Muscle layer of colon (tissue), 2 donors: ENCODE results near the gene SLC22A14.

Experiments used
- H3K27ac ChIP-seq: one replicate; pipeline ENCODE4 v1.7.0; 2013; ENCODE audit warnings: low read depth, mild to moderate bottlenecking, low read length, moderate library complexity
- H3K27me3 ChIP-seq, 2 donors: one replicate each; pipeline ENCODE4 v1.7.0; 2013; ENCODE audit warnings: low read length in 2 of 2, mild to moderate bottlenecking in 2 of 2; ENCODE audit not compliant: insufficient read depth in 2 of 2, control insufficient read depth in 1 of 2
- H3K36me3 ChIP-seq: one replicate; pipeline ENCODE4 v1.7.0; 2013; ENCODE audit warnings: mild to moderate bottlenecking, low read length; ENCODE audit not compliant: insufficient read depth
- H3K4me1 ChIP-seq: one replicate; pipeline ENCODE4 v1.7.0; 2013; ENCODE audit warnings: mild to moderate bottlenecking, low read length; ENCODE audit not compliant: insufficient read depth
- H3K4me3 ChIP-seq, 2 donors: one replicate each; pipeline ENCODE4 v1.7.0; 2013; ENCODE audit warnings: low read length in 2 of 2, low read depth in 1 of 2, mild to moderate bottlenecking in 1 of 2, moderate library complexity in 1 of 2
- H3K9ac ChIP-seq: one replicate; pipeline ENCODE4 v1.7.0; 2013; ENCODE audit warnings: low read length
- H3K9me3 ChIP-seq: one replicate; pipeline ENCODE4 v1.7.0; 2013; ENCODE audit warnings: mild to moderate bottlenecking, low read length
- donor health status: abdominal sarcoma.
- donor health status: Adenocarcinoma of cecum.

Gene SLC22A14

DNA sequence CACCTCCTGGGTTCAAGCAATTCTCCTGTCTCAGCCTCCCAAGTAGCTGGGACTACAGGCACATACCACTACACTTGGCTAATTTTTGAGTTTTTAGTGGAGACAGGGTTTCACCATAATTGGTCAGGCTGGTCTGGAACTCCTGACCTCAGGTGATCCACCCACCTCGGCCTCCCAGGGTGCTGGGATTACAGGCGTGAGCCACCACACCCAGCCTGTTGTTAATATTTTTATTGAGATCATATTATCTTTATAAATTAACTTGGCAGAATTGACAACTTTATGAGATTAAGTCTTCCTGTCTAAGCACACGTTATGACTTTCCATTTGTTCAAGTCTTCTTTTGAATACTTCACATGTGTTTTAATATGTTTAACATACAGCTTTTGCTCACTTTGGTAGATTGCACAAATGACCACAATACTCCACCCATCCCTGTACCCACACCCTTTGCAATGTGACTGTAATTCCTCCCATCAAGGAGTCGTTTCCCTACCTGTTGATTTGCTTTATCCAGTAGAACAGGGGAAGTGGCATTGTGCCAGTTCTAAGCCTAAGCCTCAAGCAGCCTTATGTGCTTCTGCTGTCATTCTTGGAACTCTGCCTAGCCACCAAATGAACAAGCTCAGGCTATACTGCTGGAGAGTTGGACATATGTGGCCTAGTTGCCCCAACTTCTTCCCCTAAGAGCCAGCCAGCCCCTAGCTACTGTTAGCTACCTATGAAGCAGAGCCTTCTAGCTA is 72.7 kb downstream of the SLC22A14 start:
- no peak overlapping the region for H3K27ac ChIP-seq

DNA sequence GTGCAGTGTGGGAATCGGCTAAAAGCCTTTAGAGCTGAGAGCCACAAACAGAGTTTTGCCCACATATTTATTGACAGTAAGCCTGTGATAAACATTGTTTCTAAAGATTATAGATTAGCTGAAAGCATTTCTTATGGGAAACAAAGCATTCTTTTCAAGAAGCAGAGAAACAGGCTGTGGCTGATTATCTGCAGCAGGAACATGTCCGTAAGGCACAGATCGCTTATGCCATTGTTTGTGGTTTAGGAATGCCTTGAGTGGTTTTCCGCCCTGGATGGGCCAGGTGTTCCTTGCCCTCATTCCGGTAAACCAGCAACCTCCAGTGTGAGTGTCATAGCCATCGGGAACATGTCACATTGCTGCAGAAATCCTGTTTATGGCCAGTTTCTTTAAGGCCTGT is 76.9 kb downstream of the SLC22A14 start:
- Histone ChIP-seq H3K27me3 (no peaks in the 10 kb centered on the region), H3K9ac (no peak overlapping the region), H3K4me1 (no peaks in the 10 kb centered on the region), H3K4me3 (no peak overlapping the region), H3K9me3 (no peaks in the 10 kb centered on the region), H3K36me3 (no peaks in the 10 kb centered on the region), H3K27ac (no peak overlapping the region)

More for the DNA sequence above, 72.7 kb downstream of the SLC22A14 start:
- no peaks in the 10 kb centered on the region for H3K9me3 ChIP-seq
- no peaks in the 10 kb centered on the region for H3K27me3 ChIP-seq
- no peak overlapping the region for H3K4me3 ChIP-seq
- H3K36me3 ChIP-seq: no peaks in the 10 kb centered on the region
- no peaks in the 10 kb centered on the region for H3K4me1 ChIP-seq
- no peak overlapping the region for H3K9ac ChIP-seq

DNA sequence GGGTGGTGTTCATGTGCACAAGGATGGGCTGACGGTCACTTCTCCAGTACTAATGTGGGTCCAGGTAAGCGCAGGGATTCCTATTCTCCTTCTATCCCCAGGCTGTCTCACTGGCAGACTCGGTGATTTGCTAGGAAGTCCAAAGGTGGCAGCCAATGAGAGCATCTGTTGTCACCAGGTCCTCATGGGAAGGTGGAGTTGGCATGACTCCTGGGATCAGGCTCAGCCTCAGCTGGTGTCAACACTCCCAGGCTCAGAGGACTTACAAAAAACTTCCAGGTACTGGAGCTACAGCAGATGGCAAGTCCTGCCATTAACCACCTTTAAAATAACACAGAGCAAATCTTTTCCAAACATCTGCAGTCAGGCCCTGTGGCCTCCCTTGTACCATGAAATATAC is 78.3 kb downstream of the SLC22A14 start:
- Histone ChIP-seq H3K36me3 (no peaks in the 10 kb centered on the region), H3K4me3 (no peak overlapping the region), H3K9me3 (no peaks in the 10 kb centered on the region), H3K27ac (no peak overlapping the region), H3K9ac (no peak overlapping the region), H3K27me3 (no peaks in the 10 kb centered on the region), H3K4me1 (no peaks in the 10 kb centered on the region)

DNA sequence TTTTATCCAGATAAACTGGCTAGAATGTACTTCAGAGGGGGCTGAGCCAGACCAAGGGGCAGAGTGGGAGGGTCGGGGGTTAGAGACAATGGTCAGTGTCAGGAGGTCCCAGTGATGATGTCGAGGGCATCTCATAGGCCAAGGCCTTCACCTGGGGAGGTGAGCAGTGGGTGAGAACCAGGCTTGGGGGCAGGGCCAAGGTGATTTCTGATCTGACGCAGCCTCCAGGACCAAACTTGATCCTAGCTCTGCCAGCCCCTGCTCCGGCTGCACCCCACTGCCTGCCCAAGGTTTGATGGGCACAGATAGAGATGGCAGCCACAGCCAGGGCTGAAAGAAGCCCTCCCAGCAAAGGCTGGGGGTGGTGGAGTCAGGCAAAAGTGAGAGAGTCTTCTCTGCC is 79.4 kb downstream of the SLC22A14 start:
- no peaks in the 10 kb centered on the region for H3K36me3 ChIP-seq

DNA sequence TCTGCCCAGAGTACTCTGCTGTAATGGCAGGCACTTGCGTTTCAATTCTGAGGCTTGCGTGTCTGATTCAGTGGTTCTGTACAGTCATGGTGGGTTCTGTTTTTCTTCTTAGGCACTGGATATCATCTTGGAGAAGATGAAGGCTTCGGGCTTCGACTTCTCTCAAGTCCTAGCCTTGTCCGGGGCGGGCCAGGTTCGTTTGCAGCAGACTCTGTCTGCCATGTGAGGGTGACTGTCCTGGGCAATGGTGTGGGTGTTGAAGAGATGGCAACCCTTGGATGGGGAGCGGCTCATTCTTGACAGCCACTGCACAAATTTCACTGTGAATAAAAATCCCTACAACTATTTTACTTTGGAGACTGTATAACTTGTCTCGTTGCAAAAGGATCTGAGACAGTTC is 80.7 kb downstream of the SLC22A14 start:
- Histone ChIP-seq H3K27ac (no peak overlapping the region), H3K4me1 (peaks cover 7% of the 10 kb centered on the region), H3K9ac (no peak overlapping the region), H3K27me3 (no peaks in the 10 kb centered on the region), H3K9me3 (no peaks in the 10 kb centered on the region), H3K36me3 (no peaks in the 10 kb centered on the region), H3K4me3 (no peak overlapping the region)

More for the DNA sequence above, 79.4 kb downstream of the SLC22A14 start:
- Histone ChIP-seq H3K4me3 (no peak overlapping the region), H3K9ac (no peak overlapping the region), H3K9me3 (no peaks in the 10 kb centered on the region), H3K27ac (no peak overlapping the region), H3K27me3 (no peaks in the 10 kb centered on the region), H3K4me1 (no peaks in the 10 kb centered on the region)

DNA sequence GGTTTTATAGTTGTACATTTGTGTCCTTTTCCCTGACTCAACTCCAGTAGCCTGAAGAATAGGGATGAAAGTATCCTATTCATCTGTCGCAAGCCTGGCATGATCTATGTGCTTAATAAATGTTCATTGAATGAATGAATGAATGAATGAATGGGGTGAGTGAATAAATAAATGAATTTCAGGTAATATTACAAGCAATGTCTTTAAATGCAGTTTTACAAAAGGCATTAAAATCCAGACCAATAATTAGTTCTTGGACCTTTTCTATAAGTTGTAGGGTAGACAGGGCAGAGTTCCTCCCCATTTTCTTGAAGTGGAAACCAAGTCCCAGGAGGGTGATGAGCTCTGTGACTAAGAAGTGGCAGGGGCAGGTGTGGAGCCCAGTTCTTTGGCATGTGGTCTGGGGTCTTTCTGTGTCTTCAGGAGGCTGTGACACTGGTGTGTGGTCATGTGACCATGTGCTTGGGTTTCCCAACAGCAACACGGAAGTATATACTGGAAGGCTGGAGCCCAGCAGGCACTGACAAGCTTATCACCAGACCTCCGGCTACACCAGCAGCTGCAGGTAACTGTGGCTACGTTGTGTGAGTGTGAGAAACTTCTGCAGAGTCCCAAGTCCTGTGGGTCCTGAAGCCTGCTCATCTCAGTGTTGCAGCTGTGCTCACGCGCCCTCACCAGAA is 82.8 kb downstream of the SLC22A14 start:
- Histone ChIP-seq H3K4me3 (no peak overlapping the region), H3K9ac (no peak overlapping the region), H3K27me3 (no peaks in the 10 kb centered on the region), H3K27ac (no peak overlapping the region), H3K36me3 (no peaks in the 10 kb centered on the region), H3K9me3 (no peaks in the 10 kb centered on the region), H3K4me1 (peaks cover 12% of the 10 kb centered on the region)

DNA sequence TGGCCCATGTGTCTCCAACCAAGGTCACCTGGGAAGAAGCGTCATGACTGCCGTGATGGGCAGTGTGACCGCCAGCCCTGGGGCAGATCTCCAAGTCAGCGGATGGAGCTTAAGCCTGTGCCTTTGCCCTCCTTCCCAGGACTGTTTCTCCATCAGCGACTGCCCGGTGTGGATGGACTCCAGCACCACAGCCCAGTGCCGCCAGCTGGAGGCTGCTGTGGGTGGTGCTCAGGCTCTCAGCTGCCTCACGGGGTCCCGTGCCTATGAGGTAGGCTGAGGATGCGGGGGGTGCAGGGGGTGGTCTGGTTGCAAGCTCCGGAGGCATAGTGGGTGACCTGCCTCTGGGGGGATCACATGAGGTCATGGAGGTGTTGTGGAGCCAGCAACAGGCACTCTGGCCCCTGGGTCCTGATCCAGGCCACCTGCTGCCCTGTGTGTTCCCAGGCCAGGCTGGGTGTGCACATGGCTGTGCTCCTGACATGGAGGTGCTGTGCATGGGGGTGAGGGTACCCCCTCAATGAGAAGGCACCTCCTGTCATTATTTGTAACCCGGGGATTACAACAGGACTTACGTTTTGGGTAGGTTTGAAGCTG is 83.5 kb downstream of the SLC22A14 start:
- H3K4me3 ChIP-seq: no peak overlapping the region
- no peak overlapping the region for H3K9ac ChIP-seq
- no peak overlapping the region for H3K27ac ChIP-seq
- H3K36me3 ChIP-seq: no peaks in the 10 kb centered on the region
- no peaks in the 10 kb centered on the region for H3K9me3 ChIP-seq
- H3K4me1 ChIP-seq: peaks cover 12% of the 10 kb centered on the region
- H3K27me3 ChIP-seq: no peaks in the 10 kb centered on the region

DNA sequence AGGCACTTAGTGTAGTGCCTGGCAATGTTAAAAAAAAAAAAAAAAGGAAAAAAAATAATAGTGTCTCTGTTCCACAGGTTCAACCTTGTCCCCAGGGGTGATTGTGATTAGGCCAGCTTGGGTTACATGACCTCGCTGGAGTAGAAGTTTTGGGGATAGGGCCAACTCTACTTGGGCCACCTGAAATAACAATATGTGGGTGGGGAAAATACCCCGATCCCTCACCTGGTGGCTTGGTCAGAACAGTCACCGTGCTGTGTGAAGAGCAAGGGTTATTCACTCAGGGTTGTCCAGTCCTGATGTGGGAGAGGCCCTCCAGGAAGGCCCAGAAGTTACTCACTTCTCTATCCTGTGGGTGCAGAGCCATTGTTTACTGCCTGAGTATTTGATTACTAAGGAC is 84.0 kb downstream of the SLC22A14 start:
- Histone ChIP-seq H3K4me1 (peaks cover 12% of the 10 kb centered on the region), H3K36me3 (no peaks in the 10 kb centered on the region), H3K9me3 (no peaks in the 10 kb centered on the region), H3K4me3 (no peak overlapping the region), H3K27ac (no peak overlapping the region), H3K27me3 (no peaks in the 10 kb centered on the region), H3K9ac (no peak overlapping the region)

DNA sequence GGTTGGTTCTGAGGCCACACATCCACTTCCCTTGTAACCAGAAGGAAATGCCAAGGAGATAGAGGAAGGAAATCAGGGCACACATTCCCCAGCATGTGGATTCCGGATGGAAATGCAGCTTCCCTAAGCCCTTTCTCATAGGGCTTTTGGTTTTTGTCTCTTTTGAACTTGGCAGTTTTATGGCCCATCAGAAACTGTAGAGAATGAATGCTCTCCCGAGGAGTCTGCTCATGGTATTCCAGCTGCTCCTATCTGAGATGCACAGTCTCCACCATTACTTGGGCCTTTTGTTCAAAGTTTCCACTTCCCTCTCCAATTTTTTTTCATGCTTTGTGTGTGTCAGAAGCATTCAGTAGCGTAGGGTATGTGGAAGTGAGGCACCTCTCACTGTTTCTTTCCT is 85.7 kb downstream of the SLC22A14 start:
- Histone ChIP-seq H3K4me3 (no peak overlapping the region), H3K9me3 (no peaks in the 10 kb centered on the region), H3K27ac (no peak overlapping the region), H3K27me3 (no peaks in the 10 kb centered on the region), H3K36me3 (peaks cover 13% of the 10 kb centered on the region), H3K9ac (no peak overlapping the region), H3K4me1 (peaks cover 12% of the 10 kb centered on the region)
